Parathyroid adenoma (tissue), 2 donors: Measurements from ENCODE around the gene ANKDD1A.

Source experiments
- H2AFZ ChIP-seq: fragments of 300-600 bp; sonication (generic); one replicate; pipeline ENCODE4 v1.7.0; 2017; ENCODE audit warnings: antibody characterized with exemption, mild to moderate bottlenecking
- H3K27ac ChIP-seq: fragments of 300-600 bp; sonication (generic); one replicate; pipeline ENCODE4 v1.7.0; 2017
- H3K27me3 ChIP-seq: fragments of 300-600 bp; sonication (generic); one replicate; pipeline ENCODE4 v1.7.0; 2017; ENCODE audit warnings: low read length; ENCODE audit not compliant: control insufficient read depth, insufficient read depth
- H3K36me3 ChIP-seq: fragments of 300-600 bp; sonication (generic); one replicate; pipeline ENCODE4 v1.7.0; 2017; ENCODE audit warnings: low read length; ENCODE audit not compliant: control insufficient read depth, insufficient read depth
- H3K4me1 ChIP-seq: fragments of 300-600 bp; sonication (generic); one replicate; pipeline ENCODE4 v1.7.0; 2017; ENCODE audit warnings: control low read depth
- H3K4me2 ChIP-seq: fragments of 300-600 bp; sonication (generic); one replicate; pipeline ENCODE4 v1.7.0; 2017; ENCODE audit warnings: low read length
- H3K4me3 ChIP-seq: fragments of 300-600 bp; sonication (generic); one replicate; pipeline ENCODE4 v1.7.0; 2017; ENCODE audit warnings: low read depth, low read length
- H3K79me2 ChIP-seq: fragments of 300-600 bp; sonication (generic); one replicate; pipeline ENCODE4 v1.7.0; 2017; ENCODE audit warnings: control low read depth
- H3K9ac ChIP-seq: fragments of 300-600 bp; sonication (generic); one replicate; pipeline ENCODE4 v1.7.0; 2017; ENCODE audit warnings: mild to moderate bottlenecking
- H3K9me3 ChIP-seq: fragments of 300-600 bp; sonication (generic); one replicate; pipeline ENCODE4 v1.7.0; 2017; ENCODE audit warnings: low read length; ENCODE audit not compliant: control insufficient read depth
- TF ChIP-seq, protein P1 (sequence below): fragments of 300-600 bp; sonication (generic); IDR thresholded peaks from one replicate; pipeline ENCODE4 v1.7.0; 2017; ENCODE audit warnings: antibody characterized with exemption, mild to moderate bottlenecking
- donor health status: primary hyperparathyroidism.

The ANKDD1A gene

DNA sequence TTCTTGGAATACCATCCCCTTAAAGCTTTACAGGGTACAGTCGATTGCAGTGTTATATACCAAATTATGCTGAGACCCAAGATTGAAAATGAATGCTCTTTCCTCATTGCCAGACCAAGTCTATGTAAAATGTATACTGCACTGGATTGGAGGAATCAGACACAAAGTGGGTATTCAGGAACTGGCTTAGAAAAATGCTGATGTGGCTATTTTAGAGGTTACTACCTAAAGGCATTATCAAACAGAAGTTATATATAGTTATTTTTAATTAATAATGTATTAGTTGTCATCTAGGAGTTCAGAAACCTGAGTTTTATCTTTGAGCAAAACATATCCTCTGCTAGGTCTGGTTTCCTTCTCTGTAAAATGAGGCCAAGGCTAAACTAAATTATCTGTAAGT, 81.6 kb downstream of the ANKDD1A start:
- Histone ChIP-seq H3K79me2 (no peaks in the 10 kb centered on the region), H3K4me1 (no peaks in the 10 kb centered on the region), H3K4me2 (no peak overlapping the region), H3K27me3 (no peaks in the 10 kb centered on the region), H3K27ac (no peak overlapping the region), H3K4me3 (no peak overlapping the region), H2AFZ (no peak overlapping the region), H3K9me3 (no peaks in the 10 kb centered on the region), H3K9ac (no peak overlapping the region), H3K36me3 (no peaks in the 10 kb centered on the region)
- TF ChIP-seq, protein P1, sequence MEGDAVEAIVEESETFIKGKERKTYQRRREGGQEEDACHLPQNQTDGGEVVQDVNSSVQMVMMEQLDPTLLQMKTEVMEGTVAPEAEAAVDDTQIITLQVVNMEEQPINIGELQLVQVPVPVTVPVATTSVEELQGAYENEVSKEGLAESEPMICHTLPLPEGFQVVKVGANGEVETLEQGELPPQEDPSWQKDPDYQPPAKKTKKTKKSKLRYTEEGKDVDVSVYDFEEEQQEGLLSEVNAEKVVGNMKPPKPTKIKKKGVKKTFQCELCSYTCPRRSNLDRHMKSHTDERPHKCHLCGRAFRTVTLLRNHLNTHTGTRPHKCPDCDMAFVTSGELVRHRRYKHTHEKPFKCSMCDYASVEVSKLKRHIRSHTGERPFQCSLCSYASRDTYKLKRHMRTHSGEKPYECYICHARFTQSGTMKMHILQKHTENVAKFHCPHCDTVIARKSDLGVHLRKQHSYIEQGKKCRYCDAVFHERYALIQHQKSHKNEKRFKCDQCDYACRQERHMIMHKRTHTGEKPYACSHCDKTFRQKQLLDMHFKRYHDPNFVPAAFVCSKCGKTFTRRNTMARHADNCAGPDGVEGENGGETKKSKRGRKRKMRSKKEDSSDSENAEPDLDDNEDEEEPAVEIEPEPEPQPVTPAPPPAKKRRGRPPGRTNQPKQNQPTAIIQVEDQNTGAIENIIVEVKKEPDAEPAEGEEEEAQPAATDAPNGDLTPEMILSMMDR, result no peak

DNA sequence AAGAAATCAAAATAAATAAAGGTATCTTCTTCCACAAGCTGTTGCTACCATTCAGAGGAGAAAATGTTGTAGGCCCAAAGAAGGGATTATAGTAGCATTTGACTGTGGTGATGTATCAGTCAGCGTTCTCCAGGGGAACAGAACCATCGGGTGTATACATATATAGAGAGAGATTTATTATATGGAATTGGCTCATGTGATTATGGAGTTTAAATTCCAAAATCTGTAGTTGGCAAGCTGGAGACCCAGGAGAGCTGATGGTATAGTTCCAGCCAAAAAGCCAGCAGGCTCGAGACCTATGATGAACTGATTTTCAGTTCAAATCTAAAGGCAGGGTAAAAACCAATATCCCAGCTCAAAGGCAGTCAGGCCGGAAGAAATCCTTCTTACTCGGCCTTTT, 85.4 kb downstream of the ANKDD1A start:
- Histone ChIP-seq H3K4me3 (no peak overlapping the region), H3K9me3 (no peaks in the 10 kb centered on the region), H3K36me3 (no peaks in the 10 kb centered on the region), H3K27ac (no peak overlapping the region), H3K4me1 (no peaks in the 10 kb centered on the region), H2AFZ (no peak overlapping the region), H3K27me3 (no peaks in the 10 kb centered on the region), H3K79me2 (no peaks in the 10 kb centered on the region), H3K9ac (no peak overlapping the region), H3K4me2 (no peak overlapping the region)
- TF ChIP-seq, protein P1, result no peak

DNA sequence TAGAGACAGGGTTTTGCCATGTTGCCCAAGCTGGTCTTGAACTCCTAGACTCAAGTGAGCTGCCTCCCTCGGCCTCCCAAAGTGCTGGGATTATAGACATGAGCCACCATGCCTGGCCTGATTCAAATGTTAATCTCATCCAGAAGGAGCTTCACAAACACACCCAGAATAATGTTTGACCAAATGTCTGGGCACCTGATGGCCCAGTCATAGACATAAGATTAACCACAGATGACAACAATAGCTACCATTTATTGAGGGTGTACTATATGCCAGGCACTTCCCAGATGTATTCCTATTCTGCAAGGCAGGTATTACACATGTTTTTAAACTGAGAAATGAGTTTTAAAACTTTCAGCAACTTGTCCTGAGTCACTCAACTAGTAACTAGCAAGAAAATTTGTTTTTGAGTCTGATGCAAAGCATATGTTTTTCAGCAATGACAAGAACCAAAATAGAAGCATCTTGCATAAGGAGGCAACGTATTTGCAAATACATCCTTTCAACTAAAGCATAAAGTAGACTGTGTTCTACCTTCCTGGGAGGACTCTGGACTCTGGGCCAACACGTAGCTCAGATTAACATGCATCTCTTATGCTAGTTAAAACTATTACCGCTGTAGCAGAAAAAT, 86.2 kb downstream of the ANKDD1A start:
- Histone ChIP-seq H3K4me2 (no peak overlapping the region), H3K27ac (no peak overlapping the region), H3K79me2 (no peaks in the 10 kb centered on the region), H3K27me3 (no peaks in the 10 kb centered on the region), H3K36me3 (no peaks in the 10 kb centered on the region), H3K4me3 (no peak overlapping the region), H3K4me1 (no peaks in the 10 kb centered on the region), H3K9me3 (no peaks in the 10 kb centered on the region), H3K9ac (no peak overlapping the region), H2AFZ (no peak overlapping the region)
- TF ChIP-seq, protein P1, result no peak

DNA sequence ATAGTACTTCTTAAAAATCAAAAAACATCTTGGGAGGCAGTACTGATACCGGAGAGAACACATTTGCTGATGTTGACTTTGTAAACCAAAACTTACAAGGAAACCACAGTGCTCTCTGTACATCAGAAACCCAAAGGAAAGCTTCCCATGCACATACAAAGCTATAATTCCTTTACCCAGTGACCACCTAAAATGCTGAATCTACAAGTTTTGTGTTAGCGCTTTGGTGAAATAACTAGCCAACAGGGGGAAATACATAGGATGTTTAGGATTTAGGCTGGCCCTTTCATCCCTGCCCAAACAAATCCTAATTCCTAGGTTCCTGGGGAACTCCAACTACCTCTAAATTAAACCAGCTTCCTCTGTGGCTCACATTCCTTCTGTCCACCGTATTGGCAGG, 93.3 kb downstream of the ANKDD1A start:
- H3K27ac ChIP-seq, result no peak overlapping the region
- H3K4me3 ChIP-seq, result no peak overlapping the region
- no peaks in the 10 kb centered on the region for H3K36me3 ChIP-seq
- no peaks in the 10 kb centered on the region for H3K9me3 ChIP-seq
- no peaks in the 10 kb centered on the region for H3K27me3 ChIP-seq
- TF ChIP-seq, protein P1, result no peak
- H3K4me2 ChIP-seq, result no peak overlapping the region
- no peak overlapping the region for H2AFZ ChIP-seq
- H3K9ac ChIP-seq, result no peak overlapping the region
- no peaks in the 10 kb centered on the region for H3K4me1 ChIP-seq
- no peaks in the 10 kb centered on the region for H3K79me2 ChIP-seq

DNA sequence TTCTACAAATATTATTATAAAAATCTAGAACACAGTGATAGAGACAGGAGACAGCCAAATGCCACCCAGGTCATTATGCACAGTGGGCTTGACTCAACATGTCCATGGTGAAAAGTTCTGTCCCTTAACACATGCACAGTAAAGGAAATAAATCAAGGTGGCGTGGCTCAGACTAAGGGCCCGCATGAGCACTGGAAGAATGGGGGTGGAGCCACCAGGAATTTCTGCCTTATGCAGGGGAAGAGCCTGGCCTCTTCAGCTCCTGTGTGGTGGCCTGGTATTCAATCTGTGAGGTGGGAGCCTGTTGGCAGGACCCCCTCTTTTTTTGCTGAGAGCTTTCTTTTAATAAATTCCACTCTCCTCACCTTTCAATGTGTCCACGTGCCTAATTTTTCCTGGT, 95.2 kb downstream of the ANKDD1A start:
- Histone ChIP-seq H3K4me1 (no peaks in the 10 kb centered on the region), H3K36me3 (no peaks in the 10 kb centered on the region), H3K27me3 (no peaks in the 10 kb centered on the region), H3K79me2 (no peaks in the 10 kb centered on the region), H3K4me3 (no peak overlapping the region), H3K4me2 (no peak overlapping the region), H3K9me3 (no peaks in the 10 kb centered on the region), H3K27ac (no peak overlapping the region), H3K9ac (no peak overlapping the region), H2AFZ (no peak overlapping the region)
- TF ChIP-seq, protein P1, result no peak
